ENCODE results near the gene MGAT4D. TPM values are rescaled to one million over a fixed set of nuclear protein-coding genes. Genes with fewer than 3 reads are reported as not detected.
A peak's percentile ranks its signal among the peaks of the same experiment; 100 is the strongest.
"Not testable (repeated sequence)": the region's sequence is repeated elsewhere in the genome, so short reads cannot be mapped to it uniquely, and the experiment has no call there.

MGAT4D gene
- total RNA-seq (2014; rRNA removed; shearing (Covaris generic); ENCODE audit: low replicate concordance), result not detected in 2 replicates

DNA sequence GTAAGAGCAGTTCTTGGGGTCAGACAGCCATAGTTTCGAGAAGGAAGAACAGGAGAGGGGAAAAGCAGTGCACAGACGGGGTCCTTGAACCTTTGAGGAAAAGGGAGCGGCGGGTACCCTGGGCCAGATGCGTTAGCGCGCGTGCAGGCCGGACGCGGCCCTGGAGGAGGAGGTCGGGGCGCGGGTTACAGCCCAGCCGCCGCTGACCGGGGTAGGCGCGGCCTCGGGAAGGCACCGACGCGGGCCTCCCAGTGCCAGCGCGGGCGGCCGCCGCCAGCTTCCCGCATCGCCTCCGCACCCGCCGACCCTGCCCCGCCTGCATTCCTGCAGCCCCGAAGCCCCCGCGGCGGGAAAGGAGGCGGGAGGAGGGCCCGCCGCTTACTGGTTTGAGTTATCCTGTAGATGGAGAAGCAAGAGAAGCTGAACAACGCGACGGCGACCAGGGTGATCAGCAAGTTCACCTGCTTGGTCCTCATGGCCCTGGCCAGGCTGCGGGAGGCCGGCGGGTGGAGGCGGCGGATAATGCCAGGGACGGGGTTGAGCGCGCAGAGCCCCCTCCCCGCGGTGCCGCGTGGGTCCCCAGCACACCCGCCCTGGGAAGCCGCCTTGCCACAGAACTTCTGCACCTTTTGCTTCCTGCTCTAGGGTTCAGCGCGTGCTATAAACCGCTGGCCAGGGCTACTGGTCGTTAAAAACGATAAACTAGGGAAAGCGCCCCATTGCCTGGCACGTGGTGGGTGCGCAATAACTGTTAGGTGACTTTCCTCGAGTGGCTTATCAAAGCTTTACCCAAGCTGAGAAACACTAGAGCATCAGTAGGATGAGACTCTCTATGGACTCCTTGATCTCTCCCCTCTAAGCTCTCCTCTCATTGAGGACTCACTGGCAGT lies at the start of gene MGAT4D:
TSS of gene MGAT4D (minus strand) at position 547 of the 890 bp plus-strand sequence. CDS start at position 476, 71 bp downstream.
- no peak for DNase-seq (ENCODE audit: low read depth)
- in situ Hi-C loops (cut with HindIII; ENCODE audit: low pct_unique_long_range_greater_than_20kb, low sequenced_read_pairs), result no loop called here

DNA sequence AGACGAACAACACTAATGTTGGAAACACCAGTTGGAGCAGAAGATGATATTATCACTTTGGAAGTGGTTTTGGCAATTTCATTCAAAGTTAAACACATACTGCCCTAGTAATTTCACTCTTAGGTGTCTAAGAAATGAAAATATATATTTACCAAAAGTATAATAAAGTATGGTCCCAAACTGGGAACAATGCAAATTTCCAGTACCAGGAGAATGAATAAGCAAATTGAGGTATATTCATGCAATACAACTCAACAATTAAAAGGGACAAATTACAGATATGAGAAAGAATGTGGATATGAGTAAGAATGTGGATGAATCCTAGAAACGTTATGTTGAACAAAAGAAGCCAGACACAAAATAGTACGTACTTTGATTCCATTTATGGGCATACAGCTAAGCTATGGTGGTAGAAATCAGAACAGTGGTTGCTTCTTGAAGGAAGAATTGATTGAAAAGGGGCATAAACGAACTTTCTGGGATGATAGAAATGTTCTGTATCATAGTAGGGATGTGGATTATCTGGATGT lies 35.9 kb upstream of the MGAT4D start:
- no peak for DNase-seq (ENCODE audit: low read depth)
- in situ Hi-C loops (cut with HindIII; ENCODE audit: low pct_unique_long_range_greater_than_20kb, low sequenced_read_pairs), result no loop called here

DNA sequence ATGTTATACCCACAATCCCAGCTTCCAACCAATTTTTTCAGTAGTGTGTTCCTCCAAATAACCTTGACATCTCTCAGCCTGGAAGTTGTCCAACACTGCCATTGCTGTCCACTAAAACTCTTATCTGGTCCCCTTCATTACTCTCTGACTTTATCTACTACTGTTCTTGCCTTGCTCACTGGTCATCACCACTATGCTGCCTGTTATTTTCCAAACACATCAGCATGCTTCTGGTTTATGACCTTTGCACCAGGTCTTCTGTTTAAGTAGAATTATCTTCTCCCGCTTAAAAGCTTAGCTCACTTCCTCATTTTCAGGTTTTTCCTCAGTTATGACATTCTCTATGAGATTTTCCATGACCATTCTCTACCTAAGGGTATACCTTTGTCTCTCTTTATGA lies 31.3 kb upstream of the MGAT4D start:
- in situ Hi-C loops (cut with HindIII; ENCODE audit: low pct_unique_long_range_greater_than_20kb, low sequenced_read_pairs), result no loop called here
- no peak for DNase-seq (ENCODE audit: low read depth)

DNA sequence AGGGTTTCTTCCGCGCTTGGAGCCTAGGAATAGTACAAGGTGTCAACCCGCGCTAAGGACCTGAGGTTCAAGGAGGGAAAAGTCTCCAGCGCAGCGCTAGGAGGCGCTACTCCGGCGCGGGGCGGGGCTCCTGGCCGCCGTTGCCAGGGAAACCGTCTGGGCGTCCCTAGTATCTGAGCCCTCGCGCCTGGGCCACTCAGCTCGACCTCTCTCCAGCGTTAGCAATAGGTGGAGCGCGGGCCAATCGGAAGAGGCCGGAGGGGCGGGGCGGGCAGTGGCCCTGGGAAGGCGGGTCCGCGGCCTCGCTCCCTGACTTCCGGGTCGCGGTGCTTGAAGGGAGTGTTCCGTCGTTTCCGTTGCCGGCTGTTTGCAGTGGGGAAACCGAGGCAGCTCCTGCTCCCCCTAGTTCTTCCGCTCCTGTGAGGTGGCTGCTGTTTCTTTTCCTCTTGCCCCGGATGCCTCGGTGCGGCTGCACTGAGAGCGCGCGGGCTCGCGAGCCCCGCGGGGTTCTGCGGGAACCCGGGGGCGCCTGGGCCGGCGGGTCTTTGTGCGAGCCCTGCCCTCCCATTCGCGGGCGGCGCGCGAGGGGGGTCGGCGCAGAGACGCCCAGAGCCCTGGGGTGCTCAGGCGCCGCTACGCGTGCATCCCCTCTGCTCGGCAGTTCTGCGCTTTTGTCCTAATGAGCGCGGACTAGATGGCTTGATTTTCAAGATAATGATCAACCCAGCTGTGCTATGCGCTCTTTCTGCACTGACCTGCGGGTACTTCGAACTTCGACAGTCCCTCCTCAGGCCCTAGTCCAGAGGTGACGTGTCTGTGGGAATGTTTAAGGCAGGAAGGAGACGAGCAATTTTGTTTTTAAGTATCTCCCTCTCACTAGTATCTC lies 26.0 kb upstream of the MGAT4D start, which contains the start of gene ELMOD2:
TSS of gene ELMOD2 (plus strand) at position 312 of the 886 bp plus-strand sequence. CDS start 1,261 bp downstream, outside the sequence.
- peak; percentile 95 for DNase-seq (ENCODE audit: low read depth)
- in situ Hi-C loops (cut with HindIII; ENCODE audit: low pct_unique_long_range_greater_than_20kb, low sequenced_read_pairs), result no loop called here

DNA sequence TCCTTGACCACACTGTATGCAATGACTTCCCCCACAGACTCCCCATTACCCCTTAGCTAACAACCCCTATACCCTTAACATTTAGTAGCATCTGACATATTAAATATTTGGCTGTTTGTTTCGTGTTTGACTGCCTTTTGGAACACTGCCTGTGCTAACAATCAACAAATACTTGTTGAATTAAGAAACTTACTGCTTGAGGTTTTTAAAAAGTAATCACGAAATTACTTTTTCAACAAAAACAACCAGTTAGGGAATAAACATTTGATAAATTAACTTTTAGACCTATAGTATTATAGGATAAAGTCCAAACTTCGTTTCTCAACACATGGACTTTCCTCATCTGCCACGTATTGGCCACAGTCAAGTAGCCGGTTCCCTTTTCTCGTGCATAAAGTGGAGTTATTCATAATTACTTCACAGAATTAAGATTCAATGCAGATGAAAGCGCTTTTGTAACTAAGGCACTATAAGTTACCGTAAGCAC lies 25.3 kb upstream of the MGAT4D start:
- DNase-seq (ENCODE audit: low read depth), result no peak
- in situ Hi-C loops (cut with HindIII; ENCODE audit: low pct_unique_long_range_greater_than_20kb, low sequenced_read_pairs), result no loop called here

DNA sequence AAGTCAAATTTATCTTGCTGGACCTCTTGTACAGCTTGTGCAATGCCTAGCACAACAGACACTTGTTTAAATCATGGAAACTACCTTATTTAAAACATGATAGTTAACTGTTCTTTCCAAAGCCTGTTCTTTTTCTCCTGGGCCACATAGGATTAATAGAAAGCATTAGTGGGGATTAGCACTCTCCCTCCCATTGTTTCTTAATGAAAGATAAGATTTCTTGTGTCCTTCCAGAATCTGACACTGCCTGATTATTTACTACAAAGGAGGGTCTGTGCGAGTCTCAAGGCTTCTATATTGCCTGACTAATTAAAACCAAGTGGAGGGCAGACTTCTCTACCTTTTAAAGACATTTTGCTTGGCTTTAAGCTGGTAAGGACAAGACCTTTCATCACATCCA lies 17.3 kb upstream of the MGAT4D start:
- in situ Hi-C loops (cut with HindIII; ENCODE audit: low pct_unique_long_range_greater_than_20kb, low sequenced_read_pairs), result no loop called here
- DNase-seq (ENCODE audit: low read depth), result no peak

DNA sequence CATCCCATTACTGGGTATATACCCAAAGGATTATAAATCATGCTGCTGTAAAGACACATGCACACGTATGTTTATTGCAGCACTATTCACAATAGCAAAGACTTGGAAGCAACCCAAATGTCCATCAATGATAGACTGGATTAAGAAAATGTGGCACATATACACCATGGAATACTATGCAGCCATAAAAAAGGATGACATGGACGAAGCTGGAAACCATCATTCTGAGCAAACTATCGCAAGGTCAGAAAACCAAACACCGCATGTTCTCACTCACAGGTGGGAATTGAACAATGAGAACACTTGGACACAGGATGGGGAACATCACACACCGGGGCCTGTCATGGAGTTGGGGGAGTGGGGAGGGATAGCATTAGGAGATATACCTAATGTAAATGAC lies 15.7 kb upstream of the MGAT4D start:
- in situ Hi-C loops (cut with HindIII; ENCODE audit: low pct_unique_long_range_greater_than_20kb, low sequenced_read_pairs); DNase-seq (ENCODE audit: low read depth): not testable (repeated sequence)

DNA sequence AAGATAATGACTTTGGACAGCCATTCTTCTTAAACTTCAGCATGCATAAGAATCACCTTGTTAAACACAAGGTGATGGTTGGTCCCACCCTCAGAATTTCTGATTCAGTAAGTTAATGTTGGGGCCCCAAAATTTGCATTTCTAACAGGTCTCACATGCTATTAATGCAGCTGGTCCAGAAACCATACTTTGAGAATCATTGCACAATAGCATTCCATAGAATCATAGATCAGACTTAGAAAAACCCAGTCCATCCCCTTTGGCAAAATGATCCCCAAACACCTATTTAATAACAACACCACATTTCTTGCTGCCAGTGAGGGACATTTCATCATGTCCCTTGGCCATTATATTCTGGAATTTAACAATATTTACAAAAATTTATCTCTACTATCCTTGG lies 6.2 kb upstream of the MGAT4D start:
- in situ Hi-C loops (cut with HindIII; ENCODE audit: low pct_unique_long_range_greater_than_20kb, low sequenced_read_pairs), result no loop called here
- no peak for DNase-seq (ENCODE audit: low read depth)

DNA sequence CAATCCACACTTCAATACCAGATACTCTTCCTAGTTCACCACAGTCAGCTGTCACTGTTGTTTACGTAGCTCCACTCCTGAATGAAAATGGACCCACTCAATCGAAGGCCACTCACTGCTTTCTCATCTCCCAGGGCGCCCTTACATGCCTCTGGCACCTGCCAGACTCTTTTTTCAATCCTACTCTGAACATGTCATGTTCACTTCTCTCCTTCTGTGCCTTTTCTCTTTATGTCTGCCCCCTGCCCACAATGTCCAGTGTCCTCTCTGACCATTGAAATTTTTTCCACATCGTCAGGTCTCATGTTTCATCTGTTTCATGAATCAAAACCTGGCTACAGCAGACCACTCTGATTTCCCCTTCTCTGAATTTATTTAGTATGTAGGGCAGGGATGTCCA lies 1.3 kb upstream of the MGAT4D start:
- DNase-seq (ENCODE audit: low read depth), result no peak
- in situ Hi-C loops (cut with HindIII; ENCODE audit: low pct_unique_long_range_greater_than_20kb, low sequenced_read_pairs), result no loop called here

DNA sequence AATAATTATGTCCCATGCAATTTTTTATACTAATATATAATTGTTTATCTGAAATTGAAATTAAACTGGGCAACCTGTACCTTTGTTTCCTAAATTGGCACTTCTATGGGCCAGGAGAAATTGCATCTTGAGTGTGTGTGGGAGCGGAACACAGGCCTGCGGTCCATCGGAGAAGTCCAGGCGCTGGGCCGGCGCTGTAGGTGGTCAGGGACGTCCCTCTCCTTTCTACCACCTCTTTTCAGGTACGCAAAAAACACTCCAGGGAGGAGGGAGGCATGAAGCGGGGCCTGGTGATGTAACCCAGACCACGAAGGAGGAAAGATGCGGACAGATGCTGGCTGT lies 717 bp downstream of the MGAT4D start:
- in situ Hi-C loops (cut with HindIII; ENCODE audit: low pct_unique_long_range_greater_than_20kb, low sequenced_read_pairs), result no loop called here
- DNase-seq (ENCODE audit: low read depth), result no peak

DNA sequence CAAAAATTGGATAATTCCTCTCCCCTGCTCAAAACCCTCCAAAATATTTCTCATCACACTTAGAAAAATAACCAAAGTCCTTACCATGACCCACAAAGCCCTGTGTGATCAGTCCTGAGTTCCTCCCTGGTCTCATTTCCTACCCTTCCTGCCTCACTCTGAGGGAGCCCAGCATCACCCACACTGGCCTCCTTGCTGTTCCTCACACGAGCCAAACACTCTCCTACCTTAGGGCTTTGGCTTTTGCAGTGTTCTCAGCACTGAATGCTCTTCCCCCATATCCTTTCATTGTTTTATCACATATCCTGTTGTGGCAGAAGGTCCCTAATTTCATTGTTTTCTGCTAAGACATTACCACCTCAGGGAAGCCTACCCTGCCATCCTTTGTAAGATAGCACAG lies 12.2 kb downstream of the MGAT4D start:
- DNase-seq (ENCODE audit: low read depth), result no peak
- in situ Hi-C loops (cut with HindIII; ENCODE audit: low pct_unique_long_range_greater_than_20kb, low sequenced_read_pairs), result no loop called here

DNA sequence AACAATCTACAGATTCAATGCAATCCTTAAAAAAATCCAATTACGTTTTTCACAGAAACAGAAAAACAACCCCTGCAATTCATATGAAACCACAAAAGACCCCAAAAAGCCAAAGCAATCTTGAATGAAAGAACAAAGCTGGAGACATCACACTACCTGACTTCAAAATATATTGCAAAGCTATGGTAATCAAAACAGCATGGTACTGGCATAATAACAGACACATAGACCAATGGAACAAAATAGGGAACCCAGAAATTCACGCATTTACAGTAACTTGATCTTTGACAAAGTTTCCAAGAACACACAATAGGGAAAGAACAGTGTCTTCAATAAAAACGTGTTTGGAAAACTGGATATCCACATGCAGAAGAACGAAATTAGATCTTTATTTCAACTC lies 14.6 kb downstream of the MGAT4D start:
- DNase-seq (ENCODE audit: low read depth), result no peak
- in situ Hi-C loops (cut with HindIII; ENCODE audit: low pct_unique_long_range_greater_than_20kb, low sequenced_read_pairs), result no loop called here

DNA sequence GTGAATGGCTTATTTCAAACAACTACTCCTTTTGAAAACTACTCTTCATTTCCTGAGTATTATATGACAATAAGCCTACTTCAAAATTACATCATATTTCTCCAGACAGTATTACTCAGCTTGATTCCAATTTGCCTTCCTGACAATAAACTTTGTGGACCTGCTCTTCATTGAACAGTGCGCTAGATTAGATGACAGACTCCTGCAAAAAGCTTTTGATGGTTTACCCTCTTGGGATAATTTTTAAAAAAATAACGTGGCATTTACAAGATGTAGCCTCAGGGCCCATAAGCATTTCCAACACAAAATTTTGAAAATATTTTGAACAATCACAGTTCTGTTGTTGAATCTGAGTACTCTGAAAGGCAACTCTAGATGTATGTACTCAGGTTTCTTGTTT lies 25.9 kb downstream of the MGAT4D start:
- no peak for DNase-seq (ENCODE audit: low read depth)
- in situ Hi-C loops (cut with HindIII; ENCODE audit: low pct_unique_long_range_greater_than_20kb, low sequenced_read_pairs), result no loop called here

DNA sequence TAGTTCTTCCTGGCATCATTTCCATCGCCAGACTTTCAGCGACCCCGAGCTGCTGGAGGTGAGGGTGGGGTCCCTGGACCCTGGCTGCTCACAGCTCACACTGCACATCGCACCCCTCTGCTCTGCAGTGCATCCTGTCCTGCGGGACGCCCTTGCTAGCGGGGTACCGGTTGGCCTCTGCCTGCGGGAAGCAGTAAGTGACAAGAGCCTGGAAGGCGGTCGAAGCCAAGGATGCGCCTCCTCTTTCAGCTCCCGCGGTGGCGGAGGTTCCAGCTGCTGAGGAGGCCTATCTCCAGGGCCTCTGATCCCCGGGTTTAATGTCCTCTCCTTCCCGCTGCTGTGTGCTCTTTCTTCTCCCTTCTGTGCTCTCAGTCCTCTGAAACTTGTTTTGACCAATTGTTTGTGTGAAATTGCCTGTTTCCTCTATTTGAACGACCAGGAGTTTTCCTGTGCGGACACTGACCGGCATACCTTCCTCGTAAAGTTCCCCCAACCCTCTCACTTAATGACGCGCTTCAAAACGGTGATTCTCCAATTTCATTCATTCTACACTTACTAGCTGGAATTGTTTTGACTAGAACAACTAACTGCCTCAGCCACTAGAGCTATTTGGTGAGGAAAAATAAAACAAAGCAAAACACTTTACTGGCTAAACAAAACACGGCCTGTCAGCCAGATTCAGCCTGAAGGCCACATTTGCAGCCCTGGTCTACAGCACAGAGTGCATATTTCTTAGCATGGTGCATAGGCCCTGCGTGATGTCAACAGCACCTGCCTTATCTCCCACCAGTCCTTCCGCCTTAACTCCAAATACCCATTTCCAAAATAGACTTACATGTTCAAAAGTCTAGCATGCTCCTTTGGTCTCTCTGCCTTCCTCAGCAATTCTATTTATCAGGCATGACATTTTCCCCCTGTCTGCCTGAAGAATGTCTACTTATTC lies 28.0 kb downstream of the MGAT4D start:
- in situ Hi-C loops (cut with HindIII; ENCODE audit: low pct_unique_long_range_greater_than_20kb, low sequenced_read_pairs), result no loop called here
- no peak for DNase-seq (ENCODE audit: low read depth)

DNA sequence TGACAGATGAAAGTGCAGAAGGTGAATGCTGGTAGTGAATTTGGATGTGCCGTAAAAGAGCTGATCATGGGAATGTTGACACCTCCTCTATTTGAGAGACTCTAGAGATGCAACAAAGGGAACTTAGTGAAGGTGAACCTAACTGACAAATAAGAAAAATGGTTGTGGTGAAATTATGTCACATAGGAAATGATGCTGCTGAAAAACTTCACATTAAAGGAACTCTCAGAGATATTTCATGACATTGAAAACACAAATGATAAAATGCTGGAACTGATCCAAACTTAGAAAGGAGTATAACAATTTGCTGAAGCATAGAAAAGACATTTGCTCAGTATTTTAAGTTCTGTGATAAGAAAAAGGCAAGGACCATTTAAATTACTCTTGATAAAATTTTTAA lies 31.9 kb downstream of the MGAT4D start:
- no peak for DNase-seq (ENCODE audit: low read depth)

DNA sequence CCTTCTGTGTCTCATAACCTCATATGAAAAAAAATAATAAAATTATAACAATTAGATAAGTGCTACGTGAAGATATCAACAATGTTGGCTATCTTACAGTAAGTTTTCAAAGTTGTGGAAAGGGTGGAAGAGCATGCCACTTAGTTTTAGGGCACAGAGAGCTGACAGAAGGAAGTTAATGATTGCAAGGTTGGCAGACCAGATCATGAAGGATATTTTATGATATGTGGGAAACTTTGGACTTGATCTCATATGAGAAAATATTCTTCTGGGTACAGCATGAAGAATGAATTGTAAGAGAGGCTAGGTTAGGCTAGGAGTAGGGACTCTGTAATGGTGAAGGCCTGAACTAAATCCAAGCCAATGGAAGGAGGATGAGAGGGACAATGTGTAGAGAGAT lies 34.5 kb downstream of the MGAT4D start:
- DNase-seq (ENCODE audit: low read depth), result no peak
- in situ Hi-C loops (cut with HindIII; ENCODE audit: low pct_unique_long_range_greater_than_20kb, low sequenced_read_pairs), result no loop called here

More for the DNA sequence above, 31.9 kb downstream of the MGAT4D start:
- in situ Hi-C loops (cut with HindIII; ENCODE audit: low pct_unique_long_range_greater_than_20kb, low sequenced_read_pairs), result no loop called here

DNA sequence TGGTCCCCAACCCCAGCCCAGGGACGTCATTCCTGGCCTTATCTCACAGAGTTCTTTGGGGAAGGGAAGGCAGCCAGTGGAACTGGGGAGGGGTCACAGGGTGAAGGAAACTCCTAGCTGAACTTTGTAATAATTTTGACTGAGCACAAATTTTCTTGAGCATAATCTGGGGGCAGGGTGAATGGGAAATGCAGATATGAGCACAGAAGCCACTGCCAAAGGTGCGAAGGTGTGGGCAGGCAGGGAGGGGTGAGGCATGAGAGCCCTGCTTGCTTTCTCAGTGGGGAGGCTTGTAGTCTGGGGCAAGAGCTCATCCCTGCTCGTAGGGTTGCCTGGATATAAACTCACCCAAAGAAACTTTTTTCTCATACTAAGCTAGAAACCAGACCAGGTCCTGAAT lies 34.9 kb downstream of the MGAT4D start:
- no peak for DNase-seq (ENCODE audit: low read depth)
- in situ Hi-C loops (cut with HindIII; ENCODE audit: low pct_unique_long_range_greater_than_20kb, low sequenced_read_pairs), result no loop called here

DNA sequence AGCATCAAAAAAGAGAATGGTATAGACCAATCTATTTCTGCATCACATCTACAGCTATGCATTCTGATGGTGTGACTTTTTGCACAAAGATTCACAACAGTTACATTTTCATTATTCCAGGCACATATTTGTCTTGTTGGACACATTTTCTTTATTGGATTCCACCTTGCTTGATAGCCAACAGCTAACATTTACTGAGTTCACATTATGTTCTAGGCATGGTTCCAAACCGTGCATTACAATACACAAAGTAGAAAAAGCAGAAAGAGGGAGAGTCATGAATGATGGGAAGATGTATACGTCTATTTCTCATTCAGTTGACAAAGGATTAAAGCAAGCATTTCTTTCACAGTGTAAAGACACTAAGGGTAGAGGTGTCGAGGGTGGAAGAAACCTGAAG lies 47.7 kb downstream of the MGAT4D start:
- no peak for DNase-seq (ENCODE audit: low read depth)
- in situ Hi-C loops (cut with HindIII; ENCODE audit: low pct_unique_long_range_greater_than_20kb, low sequenced_read_pairs), result no loop called here

Data from Caki2 (cell line).